IgD-negative memory B cell (primary cell): ENCODE measurements around the gene AIFM3. TPM values are rescaled to one million over a fixed set of nuclear protein-coding genes. Genes with fewer than 3 reads are reported as not detected.
"Not testable (repeated sequence)": the region's sequence is repeated elsewhere in the genome, so short reads cannot be mapped to it uniquely, and the experiment has no call there.

Source experiments
- H3K27ac Mint-ChIP-seq, 3 donors: one replicate each; pipeline ENCODE4 v1.8.0; 2020 to 2022; ENCODE audit warnings: mild to moderate bottlenecking in 3 of 3, mixed read lengths in 3 of 3, moderate library complexity in 1 of 3
- H3K27me3 Mint-ChIP-seq: one replicate; pipeline ENCODE4 v1.8.0; 2021; ENCODE audit warnings: mixed read lengths
- H3K36me3 Mint-ChIP-seq: one replicate; pipeline ENCODE4 v1.8.0; 2020; ENCODE audit warnings: mild to moderate bottlenecking, mixed read lengths
- H3K4me1 Mint-ChIP-seq, 3 donors: one replicate each; pipeline ENCODE4 v1.8.0; 2020 to 2022; ENCODE audit warnings: mixed read lengths in 3 of 3, mild to moderate bottlenecking in 1 of 3
- H3K4me3 Mint-ChIP-seq, 4 donors: one replicate each; pipeline ENCODE4 v1.8.0; 2020 to 2022; ENCODE audit warnings: mild to moderate bottlenecking in 4 of 4, mixed read lengths in 4 of 4, moderate library complexity in 3 of 4
- H3K9me3 Mint-ChIP-seq, 3 donors: one replicate each; pipeline ENCODE4 v1.8.0; 2020 to 2021; ENCODE audit warnings: mixed read lengths in 3 of 3, mild to moderate bottlenecking in 1 of 3
- polyA plus RNA-seq: library from polyadenylated mRNA; unstranded; fragments of 300-500 nt; fragmentation: Illumina TruSeq; gene quantifications from one replicate; pipeline ENCODE4 v1.2.3, GENCODE V29; 2021

Gene AIFM3
- polyA plus RNA-seq, 1 donor from 2014 or later: 2.3 TPM

DNA sequence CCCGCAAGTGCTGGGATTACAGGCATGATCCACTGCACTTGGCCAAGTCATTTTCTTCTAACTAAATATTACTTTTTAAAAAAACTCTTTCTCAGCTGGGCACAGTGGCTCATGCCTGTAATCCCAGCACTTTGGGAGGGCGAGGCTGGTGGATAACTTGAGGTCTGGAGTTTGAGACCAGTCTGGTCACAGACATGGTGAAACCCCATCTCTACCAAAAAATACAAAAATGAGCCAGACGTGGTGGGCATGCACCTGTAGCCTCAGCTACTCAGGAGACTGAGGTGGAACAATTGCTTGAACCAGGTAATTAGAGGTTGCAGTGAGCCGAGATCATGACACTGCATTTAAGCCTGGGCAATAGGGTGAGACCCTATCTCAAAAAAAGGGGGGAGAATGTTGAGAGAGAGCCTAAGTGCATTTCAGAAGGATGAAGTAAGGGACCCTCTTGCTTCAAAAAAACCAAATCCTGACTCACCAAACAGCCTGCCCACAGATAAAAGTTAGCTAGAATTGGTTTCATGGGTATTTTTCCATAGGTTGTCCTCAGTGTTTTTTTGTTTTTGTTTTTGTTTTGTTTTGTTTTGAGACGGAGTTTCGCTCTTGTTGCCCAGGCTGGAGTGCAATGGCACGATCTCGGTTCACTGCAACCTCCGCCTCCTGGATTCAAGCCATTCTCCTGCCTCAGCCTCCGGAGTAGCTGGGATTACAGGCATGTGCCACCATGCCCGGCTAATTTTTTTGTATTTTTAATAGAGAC is 31.1 kb upstream of the AIFM3 start:
- peaks cover 37 to 54% (median 43%) of the 10 kb centered on the region in 3 donors for H3K4me1 Mint-ChIP-seq
- not testable (repeated sequence) for H3K27me3 Mint-ChIP-seq, H3K27ac Mint-ChIP-seq, H3K9me3 Mint-ChIP-seq, H3K36me3 Mint-ChIP-seq
- H3K4me3 Mint-ChIP-seq: peak overlapping the region in 1 of 4 donors; percentile 45

DNA sequence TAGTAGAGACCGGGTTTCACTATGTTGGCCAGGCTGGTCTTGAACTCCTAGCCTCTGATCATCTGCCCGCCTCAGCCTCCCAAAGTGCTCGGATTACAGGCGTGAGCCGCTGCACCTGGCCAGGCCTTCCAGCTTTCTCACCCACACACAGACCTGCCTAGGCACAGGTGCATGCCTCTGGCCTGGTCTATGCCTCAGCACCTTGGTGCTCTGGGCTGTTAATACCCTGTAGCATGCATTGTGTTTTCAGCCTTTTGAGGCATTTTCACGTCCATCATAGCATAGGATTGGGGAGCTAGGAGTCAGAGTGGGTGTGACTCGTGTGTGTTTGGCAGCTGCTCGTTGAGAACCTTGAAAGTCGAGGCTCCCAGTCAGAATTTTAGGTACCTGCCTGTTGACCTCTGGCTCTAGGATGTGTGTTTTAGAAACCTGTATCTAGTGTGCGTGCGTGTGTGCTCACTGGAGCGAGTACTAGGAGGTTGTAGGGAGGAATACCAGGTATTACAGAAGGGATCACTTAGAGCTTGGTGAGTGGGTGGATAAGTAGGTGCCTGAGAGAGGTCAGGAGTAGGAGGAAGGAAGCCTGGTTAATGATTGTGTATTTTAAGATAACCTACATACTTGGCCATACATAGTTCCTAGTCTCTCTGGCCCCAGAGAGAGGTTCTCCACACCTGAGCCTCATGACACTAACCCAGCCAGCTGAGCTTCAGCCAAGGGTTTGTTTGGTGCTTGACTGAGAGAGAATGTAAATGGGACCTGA is 29.8 kb upstream of the AIFM3 start:
- Mint-ChIP-seq H3K27me3 (no peaks in the 10 kb centered on the region), H3K9me3 (no peaks in the 10 kb centered on the region), H3K27ac (peak overlapping the region in 1 of 3 donors; percentile 31), H3K4me3 (peak overlapping the region in 3 of 4 donors; percentile 25 to 68 (median 65)), H3K4me1 (peaks cover 41 to 56% (median 50%) of the 10 kb centered on the region in 3 donors), H3K36me3 (peaks cover 6% of the 10 kb centered on the region)

- Mint-ChIP-seq H3K9me3 (no peaks in the 10 kb centered on the region), H3K36me3 (peaks cover 8% of the 10 kb centered on the region), H3K27me3 (no peaks in the 10 kb centered on the region), H3K4me1 (peaks cover 42 to 58% (median 52%) of the 10 kb centered on the region in 3 donors), H3K27ac (peak overlapping the region in 1 of 3 donors; percentile 41), H3K4me3 (peak overlapping the region in 1 of 4 donors; percentile 7)
Observed at GRCh38 chr22:20937794-20938671, 29.0 kb upstream of the AIFM3 start.

DNA sequence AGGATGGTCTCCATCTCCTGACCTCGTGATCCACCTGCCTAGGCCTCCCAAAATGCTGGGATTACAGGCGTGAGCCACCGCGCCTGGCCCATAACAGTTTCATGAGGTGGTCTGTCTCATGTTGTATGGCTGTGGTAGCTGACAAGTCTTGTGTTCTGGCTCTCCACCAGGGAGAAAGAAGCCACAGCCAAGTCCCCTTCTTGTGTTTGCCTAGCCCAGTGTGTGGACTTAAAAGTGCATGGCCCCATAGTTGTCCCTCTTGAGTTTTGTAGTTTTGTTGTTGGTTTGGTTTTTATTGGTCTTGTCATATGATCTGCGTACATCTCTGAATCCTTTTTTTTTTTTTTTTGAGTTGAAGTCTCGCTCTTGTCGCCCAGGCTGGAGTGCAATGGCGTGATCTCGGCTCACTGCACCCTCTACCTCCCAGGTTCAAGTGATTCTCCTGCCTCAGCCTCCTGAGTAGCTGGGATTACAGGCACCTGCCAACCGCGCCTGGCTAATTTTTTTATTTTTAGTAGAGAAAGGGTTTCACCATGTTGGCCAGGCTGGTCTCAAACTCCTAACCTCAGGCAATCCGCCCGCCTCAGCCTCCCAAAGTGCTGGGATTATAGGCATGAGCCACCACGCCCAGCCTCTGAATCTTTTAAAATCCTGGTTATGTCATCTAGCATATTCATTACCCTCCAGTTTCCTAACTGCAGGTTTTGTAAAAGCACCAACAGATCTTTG is 27.4 kb upstream of the AIFM3 start:
- Mint-ChIP-seq H3K4me1 (peaks cover 47 to 64% (median 48%) of the 10 kb centered on the region in 3 donors), H3K4me3 (peak overlapping the region in 2 of 4 donors; percentile 17 to 28)
- not testable (repeated sequence) for H3K36me3 Mint-ChIP-seq

GRCh38 chr22:20940186-20940651 is 26.8 kb upstream of the AIFM3 start:
- peaks cover 47 to 66% (median 49%) of the 10 kb centered on the region in 3 donors for H3K4me1 Mint-ChIP-seq
- H3K4me3 Mint-ChIP-seq: no peak overlapping the region
- H3K27ac Mint-ChIP-seq: peak overlapping the region in 1 of 3 donors; percentile 51
- peaks cover 8% of the 10 kb centered on the region for H3K36me3 Mint-ChIP-seq
- H3K9me3 Mint-ChIP-seq: no peaks in the 10 kb centered on the region
- H3K27me3 Mint-ChIP-seq: no peaks in the 10 kb centered on the region

More for the DNA sequence above, 27.4 kb upstream of the AIFM3 start:
- not testable (repeated sequence) for H3K9me3 Mint-ChIP-seq, H3K27ac Mint-ChIP-seq, H3K27me3 Mint-ChIP-seq

DNA sequence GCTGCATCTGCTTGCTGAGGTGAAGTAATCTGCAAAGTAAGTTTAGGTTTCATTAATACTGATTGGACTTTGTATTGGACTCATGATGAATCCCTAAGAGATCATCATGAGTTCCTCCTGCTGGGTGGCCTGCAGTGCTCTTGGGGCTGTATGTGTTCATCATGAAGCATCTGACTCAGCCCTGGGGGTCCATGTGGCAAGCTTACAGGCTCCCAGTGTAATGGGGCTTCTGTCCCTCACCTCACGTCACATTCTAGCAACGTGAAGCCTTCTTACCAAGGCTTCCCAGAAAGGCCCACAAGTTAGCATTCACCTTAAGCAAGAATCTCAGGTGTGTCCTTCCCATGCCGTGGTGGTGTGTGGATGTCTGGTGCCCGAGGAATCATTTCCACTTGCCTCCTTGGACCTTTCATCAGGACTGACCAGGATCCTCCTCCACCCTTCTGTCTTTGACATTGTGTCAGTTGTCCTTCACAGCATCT is 26.1 kb upstream of the AIFM3 start:
- H3K9me3 Mint-ChIP-seq: no peaks in the 10 kb centered on the region
- H3K4me3 Mint-ChIP-seq: peak overlapping the region in 1 of 4 donors; percentile 25
- no peaks in the 10 kb centered on the region for H3K27me3 Mint-ChIP-seq
- H3K4me1 Mint-ChIP-seq: peaks cover 51 to 71% (median 57%) of the 10 kb centered on the region in 3 donors
- H3K27ac Mint-ChIP-seq: peak overlapping the region in 1 of 3 donors; percentile 35
- peaks cover 8% of the 10 kb centered on the region for H3K36me3 Mint-ChIP-seq

DNA sequence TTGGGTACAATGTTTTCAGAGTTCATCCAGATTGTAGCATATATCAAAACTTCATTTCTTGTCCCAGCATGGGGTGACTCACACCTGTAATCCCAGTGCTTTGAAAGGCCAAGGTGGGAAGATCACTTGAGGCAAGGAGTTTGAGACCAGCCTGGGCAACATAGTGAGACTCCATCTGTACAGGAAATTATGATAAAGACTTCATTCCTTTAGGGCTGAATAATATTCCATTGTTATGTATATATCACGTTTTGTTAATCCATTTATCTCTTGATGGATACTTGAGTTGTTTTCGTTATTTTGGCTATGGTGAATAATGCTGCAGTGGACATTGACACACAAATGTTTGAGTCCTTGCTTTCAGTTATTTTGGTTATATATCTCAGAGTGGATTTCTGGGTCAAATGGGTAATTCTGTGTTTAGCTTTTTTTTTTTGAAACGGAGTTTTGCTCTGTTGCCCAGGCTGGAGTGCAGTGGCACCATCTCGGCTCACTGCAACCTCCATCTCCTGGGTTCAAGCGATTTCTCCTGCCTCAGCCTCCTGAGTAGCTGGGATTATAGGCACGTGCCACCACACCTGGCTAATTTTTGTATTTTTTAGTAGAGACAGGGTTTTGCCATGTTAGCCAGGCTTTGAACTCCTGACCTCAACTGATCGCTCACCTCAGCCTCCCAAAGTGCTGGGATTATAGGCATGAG is 24.7 kb upstream of the AIFM3 start:
- not testable (repeated sequence) for H3K9me3 Mint-ChIP-seq, H3K36me3 Mint-ChIP-seq, H3K27me3 Mint-ChIP-seq, H3K4me3 Mint-ChIP-seq
- Mint-ChIP-seq H3K27ac (peak overlapping the region in 1 of 3 donors; percentile 28), H3K4me1 (peaks cover 50 to 64% (median 60%) of the 10 kb centered on the region in 3 donors)

GRCh38 chr22:20943104-20943933 is 23.7 kb upstream of the AIFM3 start:
- Mint-ChIP-seq H3K27ac (no peak overlapping the region), H3K36me3 (peaks cover 10% of the 10 kb centered on the region), H3K4me1 (peaks cover 41 to 62% (median 59%) of the 10 kb centered on the region in 3 donors), H3K4me3 (peak overlapping the region in 1 of 4 donors; percentile 46), H3K27me3 (no peaks in the 10 kb centered on the region), H3K9me3 (no peaks in the 10 kb centered on the region)

GRCh38 chr22:20944042-20944441 is 23.0 kb upstream of the AIFM3 start:
- Mint-ChIP-seq H3K27me3 (no peaks in the 10 kb centered on the region), H3K4me1 (peaks cover 41 to 58% (median 53%) of the 10 kb centered on the region in 3 donors), H3K36me3 (peaks cover 10% of the 10 kb centered on the region), H3K27ac (no peak overlapping the region), H3K9me3 (no peaks in the 10 kb centered on the region), H3K4me3 (no peak overlapping the region)

- Mint-ChIP-seq H3K4me3 (no peak overlapping the region), H3K4me1 (peaks cover 30 to 47% (median 45%) of the 10 kb centered on the region in 3 donors), H3K36me3 (peaks cover 8% of the 10 kb centered on the region), H3K27me3 (no peaks in the 10 kb centered on the region), H3K27ac (peak overlapping the region in 1 of 3 donors; percentile 73), H3K9me3 (no peaks in the 10 kb centered on the region)
Observed at GRCh38 chr22:20945578-20945934, 21.5 kb upstream of the AIFM3 start.

DNA sequence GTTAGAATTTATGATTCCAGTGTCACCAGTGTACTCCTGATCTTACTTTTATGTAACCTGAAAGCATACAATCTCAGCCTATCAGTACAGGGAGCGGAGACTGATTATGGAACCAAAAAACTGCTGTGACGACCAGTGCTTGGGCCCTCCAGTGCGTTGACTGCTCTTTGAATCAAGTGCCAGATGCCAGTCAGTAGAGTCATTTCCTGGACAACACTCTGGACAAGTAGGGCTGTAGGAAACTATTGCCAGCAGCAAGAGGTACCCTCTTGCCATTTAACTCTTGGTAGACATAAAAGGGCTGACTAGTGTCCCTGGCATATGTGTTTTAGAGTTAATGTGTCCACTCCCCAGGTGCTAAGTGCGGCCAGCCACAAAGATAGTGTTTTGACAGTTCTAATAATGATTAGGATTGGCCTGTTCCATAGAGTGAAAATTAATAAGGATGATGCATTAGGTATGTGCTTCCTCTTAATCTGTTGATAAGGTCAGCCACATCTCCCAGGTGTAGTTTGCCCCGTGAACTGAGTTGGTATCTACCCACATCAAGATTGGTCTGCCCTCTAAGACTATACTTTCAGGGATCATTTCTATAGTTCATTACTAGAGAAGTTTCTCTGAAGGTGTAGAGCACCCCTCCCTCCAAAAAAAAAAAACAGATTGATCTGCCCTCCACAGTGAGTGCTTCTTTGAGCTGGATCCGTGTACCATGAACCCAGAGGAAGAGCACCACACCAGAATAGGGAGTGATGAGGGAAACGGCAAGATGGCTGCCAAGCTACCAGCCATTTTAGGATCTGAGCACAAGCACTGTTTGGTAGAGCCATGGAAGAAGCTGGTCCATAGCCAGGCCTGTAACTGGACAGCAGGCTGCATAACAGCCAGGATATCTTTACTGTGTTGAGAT is 20.7 kb upstream of the AIFM3 start:
- H3K9me3 Mint-ChIP-seq: no peaks in the 10 kb centered on the region
- H3K27ac Mint-ChIP-seq: no peak overlapping the region
- H3K4me1 Mint-ChIP-seq: peaks cover 26 to 40% (median 38%) of the 10 kb centered on the region in 3 donors
- H3K36me3 Mint-ChIP-seq: peaks cover 6% of the 10 kb centered on the region
- H3K4me3 Mint-ChIP-seq: no peak overlapping the region
- no peaks in the 10 kb centered on the region for H3K27me3 Mint-ChIP-seq

DNA sequence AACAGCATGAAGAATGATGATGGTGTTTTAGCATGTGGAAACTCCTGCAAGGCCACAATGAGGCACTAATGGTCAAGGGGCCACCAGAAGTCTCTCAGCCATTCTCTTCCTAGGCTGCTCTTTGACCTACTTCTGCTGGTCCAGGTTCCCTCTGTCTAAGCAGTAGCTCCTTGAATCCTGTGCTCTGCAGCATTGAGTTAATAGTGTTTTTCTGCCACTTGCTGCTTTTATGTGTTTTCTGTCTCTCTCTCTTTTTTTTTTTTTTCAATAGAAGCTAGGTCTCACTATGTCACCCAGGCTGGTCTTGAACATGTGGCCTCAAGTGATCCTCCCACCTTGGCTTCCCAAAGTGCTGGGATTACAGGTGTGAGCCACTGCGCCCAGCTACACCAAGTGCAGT is 20.1 kb upstream of the AIFM3 start:
- H3K9me3 Mint-ChIP-seq: no peaks in the 10 kb centered on the region
- peaks cover 20 to 37% (median 33%) of the 10 kb centered on the region in 3 donors for H3K4me1 Mint-ChIP-seq
- H3K4me3 Mint-ChIP-seq: no peak overlapping the region
- peaks cover 6% of the 10 kb centered on the region for H3K36me3 Mint-ChIP-seq
- no peaks in the 10 kb centered on the region for H3K27me3 Mint-ChIP-seq
- peak overlapping the region in 1 of 3 donors; percentile 46 for H3K27ac Mint-ChIP-seq
